Activated CD4-positive, alpha-beta memory T cell treated with anti-CD3 and anti-CD28 coated beads for 36 hours (primary cell): Measurements from ENCODE around the gene ORM2. TPM values are rescaled to one million over a fixed set of nuclear protein-coding genes. Genes with fewer than 3 reads are reported as not detected.
"Not testable (repeated sequence)": the region's sequence is repeated elsewhere in the genome, so short reads cannot be mapped to it uniquely, and the experiment has no call there.

Experiments
- CTCF ChIA-PET: fragments of 350-600 bp; sonication (Branson Sonifier 250); formaldehyde crosslinking; loops from one replicate; lab custom pipeline; 2021; ENCODE audit warnings: antibody characterized with exemption, inconsistent platforms; lab: Charles Lee
- POLR2A ChIA-PET: fragments of 350-600 bp; sonication (Branson Sonifier 250); formaldehyde crosslinking; loops from one replicate; lab custom pipeline; 2021; ENCODE audit warnings: antibody characterized with exemption; lab: Charles Lee
- DNase-seq: peaks from one replicate; pipeline ENCODE4 v3.0.0-alpha.2; 2020
- H3K27ac Mint-ChIP-seq: one replicate; pipeline ENCODE4 v1.8.0; 2021; ENCODE audit warnings: mixed read lengths
- H3K27me3 Mint-ChIP-seq: one replicate; pipeline ENCODE4 v1.8.0; 2021; ENCODE audit warnings: mixed read lengths
- H3K36me3 Mint-ChIP-seq: one replicate; pipeline ENCODE4 v1.8.0; 2021; ENCODE audit warnings: mixed read lengths
- H3K4me1 Mint-ChIP-seq: one replicate; pipeline ENCODE4 v1.8.0; 2021; ENCODE audit warnings: low read depth, mixed read lengths
- H3K4me3 Mint-ChIP-seq: one replicate; pipeline ENCODE4 v1.8.0; 2021; ENCODE audit warnings: mild to moderate bottlenecking, mixed read lengths
- H3K9me3 Mint-ChIP-seq: one replicate; pipeline ENCODE4 v1.8.0; 2021; ENCODE audit warnings: mixed read lengths
- intact Hi-C: fragments of 100-400 bp; cut with micrococcal nuclease; formaldehyde crosslinking; loops from one replicate; pipeline ENCODE4 v1.15.1; 2023
- total RNA-seq, 2 experiments: library from RNA; stranded (reverse); gene quantifications; one replicate each; pipeline ENCODE4 v1.2.3, GENCODE V29; 2021

Gene ORM2
- total RNA-seq, 2 experiments from 2014 or later = not detected

GRCh38 chr9:114328937-114329624 lies 588 bp upstream of the ORM2 start:
- H3K27ac Mint-ChIP-seq, POLR2A ChIA-PET, CTCF ChIA-PET, H3K4me3 Mint-ChIP-seq, H3K36me3 Mint-ChIP-seq, H3K27me3 Mint-ChIP-seq, H3K9me3 Mint-ChIP-seq, DNase-seq, intact Hi-C loops: not testable (repeated sequence)
- H3K4me1 Mint-ChIP-seq = peaks cover 13% of the 10 kb centered on the region

GRCh38 chr9:114330636-114331035 lies 967 bp downstream of the ORM2 start:
- H3K27ac Mint-ChIP-seq = no peak overlapping the region
- H3K36me3 Mint-ChIP-seq = peaks cover 10% of the 10 kb centered on the region
- H3K4me3 Mint-ChIP-seq = no peak overlapping the region
- CTCF ChIA-PET = no interaction called here
- peaks cover 4% of the 10 kb centered on the region for H3K9me3 Mint-ChIP-seq
- H3K27me3 Mint-ChIP-seq = no peaks in the 10 kb centered on the region
- intact Hi-C loops = no loop called here
- POLR2A ChIA-PET = no interaction called here
- peaks cover 13% of the 10 kb centered on the region for H3K4me1 Mint-ChIP-seq
- no peak for DNase-seq

- H3K27ac Mint-ChIP-seq, H3K9me3 Mint-ChIP-seq, H3K4me3 Mint-ChIP-seq, H3K27me3 Mint-ChIP-seq, CTCF ChIA-PET, POLR2A ChIA-PET, intact Hi-C loops, DNase-seq: not testable (repeated sequence)
- Mint-ChIP-seq H3K4me1 (peaks cover 13% of the 10 kb centered on the region), H3K36me3 (peaks cover 19% of the 10 kb centered on the region)
Measured at GRCh38 chr9:114331229-114332195, 1.8 kb downstream of the ORM2 start.

GRCh38 chr9:114332474-114333040 lies 2.9 kb downstream of the ORM2 start:
- H3K4me3 Mint-ChIP-seq, H3K27me3 Mint-ChIP-seq, intact Hi-C loops, DNase-seq, H3K9me3 Mint-ChIP-seq, H3K27ac Mint-ChIP-seq, POLR2A ChIA-PET, CTCF ChIA-PET: not testable (repeated sequence)
- Mint-ChIP-seq H3K36me3 (peaks cover 27% of the 10 kb centered on the region), H3K4me1 (peaks cover 13% of the 10 kb centered on the region)

GRCh38 chr9:114333718-114334117 lies 4.0 kb downstream of the ORM2 start:
- H3K4me3 Mint-ChIP-seq, CTCF ChIA-PET, intact Hi-C loops, H3K27ac Mint-ChIP-seq, DNase-seq, H3K27me3 Mint-ChIP-seq, H3K9me3 Mint-ChIP-seq, POLR2A ChIA-PET: not testable (repeated sequence)
- peaks cover 13% of the 10 kb centered on the region for H3K4me1 Mint-ChIP-seq
- H3K36me3 Mint-ChIP-seq = peaks cover 35% of the 10 kb centered on the region

- intact Hi-C loops = no loop called here
- Mint-ChIP-seq H3K4me3 (no peak overlapping the region), H3K27ac (no peak overlapping the region), H3K36me3 (peaks cover 41% of the 10 kb centered on the region), H3K9me3 (peaks cover 4% of the 10 kb centered on the region), H3K27me3 (no peaks in the 10 kb centered on the region), H3K4me1 (peaks cover 13% of the 10 kb centered on the region)
- POLR2A ChIA-PET = no interaction called here
- CTCF ChIA-PET = no interaction called here
- DNase-seq = no peak
Measured at GRCh38 chr9:114334490-114334889, 4.8 kb downstream of the ORM2 start.

GRCh38 chr9:114335745-114336144 lies 6.1 kb downstream of the ORM2 start:
- peaks cover 49% of the 10 kb centered on the region for H3K36me3 Mint-ChIP-seq
- CTCF ChIA-PET = interaction anchor here (1.0 kb wide), 1 partner anchor 318 kb away, joined by 3 read pairs; no protein-coding TSS in a partner anchor
- DNase-seq = no peak

GRCh38 chr9:114336157-114336556 lies 6.5 kb downstream of the ORM2 start:
- Mint-ChIP-seq H3K36me3 (peaks cover 51% of the 10 kb centered on the region), H3K27ac (peak overlapping the region; percentile 21), H3K27me3 (no peaks in the 10 kb centered on the region), H3K4me1 (peaks cover 10% of the 10 kb centered on the region), H3K4me3 (no peak overlapping the region), H3K9me3 (peaks cover 4% of the 10 kb centered on the region)
- POLR2A ChIA-PET = no interaction called here
- DNase-seq = no peak
- intact Hi-C loops = no loop called here
- CTCF ChIA-PET = interaction anchor here (1.0 to 1.2 kb wide), 4 partner anchors 45 to 317 kb away, joined by 3 to 4 read pairs (median 3); no protein-coding TSS in a partner anchor

More at GRCh38 chr9:114335745-114336144, 6.1 kb downstream of the ORM2 start:
- Mint-ChIP-seq H3K4me3 (no peak overlapping the region), H3K4me1 (peaks cover 11% of the 10 kb centered on the region), H3K27me3 (no peaks in the 10 kb centered on the region), H3K9me3 (peaks cover 4% of the 10 kb centered on the region), H3K27ac (no peak overlapping the region)
- POLR2A ChIA-PET = no interaction called here
- intact Hi-C loops = no loop called here

- H3K9me3 Mint-ChIP-seq = peaks cover 4% of the 10 kb centered on the region
- peak overlapping the region; percentile 21 for H3K27ac Mint-ChIP-seq
- intact Hi-C loops = no loop called here
- H3K36me3 Mint-ChIP-seq = peaks cover 58% of the 10 kb centered on the region
- no peak for DNase-seq
- ChIA-PET CTCF (interaction anchor here (0.8 to 1.4 kb wide), 6 partner anchors 44 to 317 kb away, joined by 3 to 4 read pairs (median 3); no protein-coding TSS in a partner anchor), POLR2A (no interaction called here)
- peaks cover 8% of the 10 kb centered on the region for H3K4me1 Mint-ChIP-seq
- H3K4me3 Mint-ChIP-seq = no peak overlapping the region
- H3K27me3 Mint-ChIP-seq = no peaks in the 10 kb centered on the region
Measured at GRCh38 chr9:114336699-114337395, 7.2 kb downstream of the ORM2 start.

GRCh38 chr9:114338187-114338586 lies 8.5 kb downstream of the ORM2 start:
- H3K4me3 Mint-ChIP-seq = no peak overlapping the region
- H3K4me1 Mint-ChIP-seq = peaks cover 3% of the 10 kb centered on the region
- H3K36me3 Mint-ChIP-seq = peaks cover 63% of the 10 kb centered on the region
- CTCF ChIA-PET = interaction anchor here (0.8 to 3.5 kb wide), 11 partner anchors 9 to 315 kb away, joined by 3 to 46 read pairs (median 5); partner anchors contain the start of gene AKNA
- peak overlapping the region; percentile 2 for H3K27ac Mint-ChIP-seq
- peaks cover 4% of the 10 kb centered on the region for H3K9me3 Mint-ChIP-seq
- DNase-seq = no peak
- intact Hi-C loops = loop anchor here (2.0 kb wide), 1 partner anchor 49 kb away; the partner anchor contains the start of gene AKNA
- POLR2A ChIA-PET = interaction anchor here (0.7 to 2.1 kb wide), 2 partner anchors 10 to 71 kb away, joined by 3 to 7 read pairs; no protein-coding TSS in a partner anchor
- no peaks in the 10 kb centered on the region for H3K27me3 Mint-ChIP-seq
